LNCAP (cell line): ENCODE measurements around the gene SIRPG.

Source experiments
- CTCF ChIP-seq: fragments of 450-650 bp; IDR thresholded peaks from 2 replicates; pipeline ENCODE4 v1.5.1; 2017; ENCODE audit warnings: mild to moderate bottlenecking

The SIRPG gene

GRCh38 chr20:1660246-1660645, 2.7 kb upstream of the SIRPG start:
- TF ChIP-seq CTCF, result no peak

GRCh38 chr20:1656844-1657243, 735 bp downstream of the SIRPG start:
- no peak for TF ChIP-seq CTCF

DNA sequence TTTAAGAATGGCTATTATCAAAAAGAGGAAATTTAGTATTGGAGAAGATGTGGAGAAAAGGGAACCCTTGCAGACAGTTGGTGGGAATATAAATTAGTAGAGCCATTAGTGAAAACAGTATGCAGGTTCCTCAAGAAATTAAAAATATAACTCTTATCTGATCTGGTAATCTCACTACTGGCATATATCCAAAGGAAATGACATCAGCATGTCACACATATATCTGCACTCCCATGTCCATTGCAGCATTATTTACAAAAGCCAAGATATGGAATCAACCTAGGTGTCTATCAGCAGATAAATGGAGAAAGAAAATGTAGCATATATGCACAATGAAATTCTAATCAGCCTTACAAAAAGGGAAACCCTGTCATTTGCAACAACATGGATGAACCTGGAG, 2.6 kb downstream of the SIRPG start:
- TF ChIP-seq CTCF, result no peak

- TF ChIP-seq CTCF, result no peak
These were observed 4.6 kb downstream of the SIRPG start for GRCh38 chr20:1652960-1653359.

DNA sequence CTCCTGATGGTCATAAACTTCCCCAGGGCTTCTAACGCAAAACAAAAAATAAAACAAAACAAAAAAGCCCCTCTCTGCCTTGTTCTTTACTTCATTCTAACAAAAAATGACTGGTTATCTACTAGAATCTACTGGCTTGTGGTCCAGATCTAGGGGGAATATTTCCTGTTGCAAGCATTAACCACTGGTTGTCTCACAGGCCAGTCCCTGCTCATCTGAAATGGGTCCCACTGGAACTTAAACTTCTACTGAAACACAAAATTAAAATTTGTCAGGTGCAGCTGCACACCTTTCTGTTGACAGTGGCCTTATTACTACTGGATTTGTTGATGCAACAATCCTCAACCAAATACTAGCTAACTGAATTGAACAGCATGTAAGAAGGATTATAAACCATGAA, 5.5 kb downstream of the SIRPG start:
- no peak for TF ChIP-seq CTCF

DNA sequence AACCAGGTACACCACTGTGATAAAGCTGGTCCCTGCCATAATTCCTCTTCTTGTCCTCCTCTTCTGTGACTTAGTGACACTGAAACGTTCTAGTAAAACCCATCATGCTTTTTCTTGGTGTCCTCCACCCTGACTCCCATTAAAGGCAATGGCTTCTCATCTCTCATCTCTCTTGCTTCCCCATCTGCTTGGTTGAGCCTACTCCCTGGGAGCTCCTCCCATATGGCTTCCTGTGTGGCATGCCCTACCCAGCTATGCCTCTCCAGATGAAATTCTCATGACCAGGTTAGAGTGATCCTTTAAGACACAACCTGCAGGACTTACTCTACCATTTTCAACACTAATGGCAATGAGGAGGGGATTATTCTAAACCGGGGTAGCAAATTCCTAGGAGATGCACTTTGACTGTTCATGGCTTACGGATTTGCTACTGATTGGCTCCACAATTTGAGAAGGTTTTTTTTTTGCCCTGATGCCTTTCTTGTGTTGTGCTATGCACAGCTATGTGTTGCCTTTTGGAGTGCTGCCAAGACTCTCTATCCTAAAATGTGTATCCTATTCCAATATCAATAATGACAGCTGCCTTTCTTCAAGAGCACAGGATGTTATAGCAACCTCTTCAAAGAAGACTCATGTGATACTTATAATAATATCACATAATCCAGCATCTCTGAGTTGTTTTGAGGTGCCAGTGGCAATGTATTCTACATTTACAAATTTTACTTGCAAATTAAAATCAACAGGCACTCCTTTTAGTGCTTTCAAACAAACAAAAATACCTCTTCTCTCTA, 6.1 kb downstream of the SIRPG start:
- no peak for TF ChIP-seq CTCF

DNA sequence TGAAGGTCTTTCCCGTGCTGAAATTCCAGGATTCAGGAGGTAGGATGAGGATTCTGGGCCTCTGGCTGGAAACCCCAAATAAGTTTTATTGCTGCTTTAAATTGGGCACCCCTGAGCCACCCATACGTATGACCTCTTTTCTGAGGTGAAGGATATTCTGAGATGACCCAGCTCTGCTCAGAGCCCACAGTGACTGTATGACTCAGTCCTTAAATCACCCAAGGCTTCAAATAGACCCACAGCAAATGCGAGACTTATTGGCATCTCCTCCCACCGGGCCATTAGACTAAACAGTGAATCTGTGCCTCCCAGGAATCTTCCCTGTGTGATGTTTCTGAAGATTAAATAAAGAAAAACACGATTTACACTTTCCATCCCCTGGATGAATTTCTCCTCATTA, 9.5 kb downstream of the SIRPG start:
- no peak for TF ChIP-seq CTCF

- no peak for TF ChIP-seq CTCF
These were observed 10.6 kb downstream of the SIRPG start for GRCh38 chr20:1646975-1647431.
